Karpas-422 (cell line): ENCODE measurements around the gene CREB3L2. TPM values are rescaled to one million over a fixed set of nuclear protein-coding genes. Genes with fewer than 3 reads are reported as not detected.

ENCODE experiments used
- total RNA-seq: library from RNA; depleted of rRNA; stranded (reverse); fragments of >200 nt; shearing (Covaris generic); gene quantifications from 2 replicates; pipeline ENCODE4 v1.2.3, GENCODE V29; 2014; ENCODE audit warnings: low replicate concordance; rRNA removed

The CREB3L2 gene
- total RNA-seq, 1 experiment from 2014 or later: not detected

Other genes starting within 250 kb of the CREB3L2 start
- gene DGKI, start 155.1 kb downstream of the CREB3L2 start, total RNA-seq: not detected in 2 replicates
- not detected in 2 replicates for gene AKR1D1, start 74.4 kb upstream of the CREB3L2 start, total RNA-seq